ENCODE data around the gene CLCN1.
"Not testable (repeated sequence)": the region's sequence is repeated elsewhere in the genome, so short reads cannot be mapped to it uniquely, and the experiment has no call there.

DNA sequence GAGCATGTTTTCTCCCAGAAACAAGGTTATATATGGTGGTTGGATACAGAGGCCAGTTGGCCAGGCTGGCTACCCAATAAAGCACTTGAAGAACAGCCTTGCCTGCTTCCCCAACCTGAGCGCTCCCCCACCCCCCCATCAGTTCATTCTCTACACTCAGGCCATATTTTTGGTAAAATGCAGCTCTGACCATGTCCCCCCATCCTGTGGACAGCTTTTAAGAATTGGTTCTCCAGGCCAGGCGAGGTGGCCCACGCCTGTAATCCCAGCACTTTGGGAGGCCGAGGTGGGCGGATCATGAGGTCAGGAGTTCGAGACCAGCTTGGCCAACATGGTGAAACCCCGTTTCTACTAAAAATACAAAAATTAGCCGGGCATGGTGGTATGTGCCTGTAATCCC, 76.5 kb downstream of the CLCN1 start:
- TF ChIP-seq, protein P1, sequence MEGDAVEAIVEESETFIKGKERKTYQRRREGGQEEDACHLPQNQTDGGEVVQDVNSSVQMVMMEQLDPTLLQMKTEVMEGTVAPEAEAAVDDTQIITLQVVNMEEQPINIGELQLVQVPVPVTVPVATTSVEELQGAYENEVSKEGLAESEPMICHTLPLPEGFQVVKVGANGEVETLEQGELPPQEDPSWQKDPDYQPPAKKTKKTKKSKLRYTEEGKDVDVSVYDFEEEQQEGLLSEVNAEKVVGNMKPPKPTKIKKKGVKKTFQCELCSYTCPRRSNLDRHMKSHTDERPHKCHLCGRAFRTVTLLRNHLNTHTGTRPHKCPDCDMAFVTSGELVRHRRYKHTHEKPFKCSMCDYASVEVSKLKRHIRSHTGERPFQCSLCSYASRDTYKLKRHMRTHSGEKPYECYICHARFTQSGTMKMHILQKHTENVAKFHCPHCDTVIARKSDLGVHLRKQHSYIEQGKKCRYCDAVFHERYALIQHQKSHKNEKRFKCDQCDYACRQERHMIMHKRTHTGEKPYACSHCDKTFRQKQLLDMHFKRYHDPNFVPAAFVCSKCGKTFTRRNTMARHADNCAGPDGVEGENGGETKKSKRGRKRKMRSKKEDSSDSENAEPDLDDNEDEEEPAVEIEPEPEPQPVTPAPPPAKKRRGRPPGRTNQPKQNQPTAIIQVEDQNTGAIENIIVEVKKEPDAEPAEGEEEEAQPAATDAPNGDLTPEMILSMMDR (IDR thresholded peaks at IDR 0.05; ENCODE audit: low read length): not testable (repeated sequence)
- not testable (repeated sequence) for TF ChIP-seq EZH2 (IDR thresholded peaks at IDR 0.05; ENCODE audit: borderline replicate concordance, low read length)
